IMR-90 (cell line): ENCODE results near the gene SMG1. TPM values are rescaled to one million over a fixed set of nuclear protein-coding genes. Genes with fewer than 3 reads are reported as not detected.

Source experiments
- ATAC-seq: fragments of 200-7000 bp; cut with Tn5 transposase; 2 replicates; pipeline ENCODE4 v1.9.1; 2020; ENCODE audit warnings: low read depth, mild to moderate bottlenecking, moderate library complexity
- BruUV-seq: library from RNA; stranded (reverse); fragments of 400-500 nt; replicated peaks from 2 replicates; lab custom pipeline; 2021; lab: Mats Ljungman, UMichigan
- CTCF ChIA-PET: fragments of 300-600 bp; formaldehyde crosslinking; extraction: SDS; loops from one replicate; lab custom pipeline; 2021; ENCODE audit warnings: antibody characterized with exemption; lab: Yijun Ruan, JAX
- POLR2A ChIA-PET: fragments of 300-600 bp; sonication (Branson Sonifier 250); formaldehyde crosslinking; loops from one replicate; lab custom pipeline; 2022; ENCODE audit warnings: antibody characterized with exemption; ENCODE audit not compliant: unreplicated experiment; lab: Charles Lee
- DNase-seq: peaks from one replicate; pipeline ENCODE4 v3.0.0; 2013
- H2AFZ ChIP-seq: replicated peaks from 2 replicates; pipeline ENCODE3; 2013; ENCODE audit warnings: low read length, mild to moderate bottlenecking; ENCODE audit not compliant: poor library complexity
- H2AK5ac ChIP-seq: 2 replicates; pipeline ENCODE4 v1.6.1; 2013; ENCODE audit warnings: low read depth, low read length, inconsistent platforms
- H2AK9ac ChIP-seq: replicated peaks from 2 replicates; pipeline ENCODE3; 2013; ENCODE audit warnings: mild to moderate bottlenecking, low read depth, low read length, moderate library complexity; ENCODE audit not compliant: poor library complexity
- H2BK120ac ChIP-seq: 2 replicates; pipeline ENCODE4 v1.6.1; 2013; ENCODE audit warnings: low read depth, low read length, inconsistent platforms
- H2BK15ac ChIP-seq: 3 replicates; pipeline ENCODE4 v1.6.1; 2013; ENCODE audit warnings: low read depth, low read length, inconsistent platforms
- H2BK20ac ChIP-seq: 2 replicates; pipeline ENCODE4 v1.6.1; 2013; ENCODE audit warnings: low read depth, mild to moderate bottlenecking, inconsistent platforms, low read length, moderate library complexity
- H2BK5ac ChIP-seq: 2 replicates; pipeline ENCODE4 v1.6.1; 2013; ENCODE audit warnings: mild to moderate bottlenecking, low read depth, low read length, inconsistent platforms; ENCODE audit not compliant: poor library complexity, severe bottlenecking
- H3K14ac ChIP-seq: replicated peaks from 2 replicates; pipeline ENCODE4 v1.6.1; 2013; ENCODE audit warnings: low read depth, low read length, inconsistent platforms
- H3K18ac ChIP-seq: 2 replicates; pipeline ENCODE4 v1.6.1; 2013; ENCODE audit warnings: low read depth, low read length, control low read depth
- H3K23ac ChIP-seq: 2 replicates; pipeline ENCODE4 v1.6.1; 2013; ENCODE audit warnings: low read depth, low read length, inconsistent platforms
- H3K27ac ChIP-seq: 2 replicates; pipeline ENCODE4 v1.5.1; 2013; ENCODE audit warnings: mild to moderate bottlenecking, control low read depth, low read length; ENCODE audit not compliant: insufficient read depth
- H3K27me3 ChIP-seq: 2 replicates; pipeline ENCODE4 v1.6.1; 2013; ENCODE audit warnings: low read length; ENCODE audit not compliant: control insufficient read depth, insufficient read depth
- H3K36me3 ChIP-seq: 2 replicates; pipeline ENCODE4 v1.6.1; 2013; ENCODE audit warnings: low read length, mixed read lengths; ENCODE audit not compliant: control insufficient read depth, insufficient read depth
- H3K4ac ChIP-seq: 2 replicates; pipeline ENCODE4 v1.6.1; 2013; ENCODE audit warnings: low read depth, low read length, inconsistent platforms
- H3K4me1 ChIP-seq: 2 replicates; pipeline ENCODE4 v1.6.1; 2013; ENCODE audit warnings: low read length, mixed read lengths; ENCODE audit not compliant: control insufficient read depth, insufficient read depth
- H3K4me2 ChIP-seq: 2 replicates; pipeline ENCODE4 v1.6.1; 2013; ENCODE audit warnings: low read depth, mild to moderate bottlenecking, control low read depth, low read length, moderate library complexity
- H3K4me3 ChIP-seq: 2 replicates; pipeline ENCODE4 v1.5.1; 2013; ENCODE audit warnings: low read depth, mild to moderate bottlenecking, control low read depth, low read length, moderate library complexity; ENCODE audit not compliant: insufficient read depth
- H3K56ac ChIP-seq: 2 replicates; pipeline ENCODE4 v1.6.1; 2013; ENCODE audit warnings: low read length, inconsistent platforms; ENCODE audit not compliant: insufficient read depth; ENCODE audit errors: extremely low read depth
- H3K79me1 ChIP-seq, 2 experiments: 2 replicates each; pipeline ENCODE4 v1.6.1; 2013; ENCODE audit warnings: low read length in 2 of 2, inconsistent platforms in 1 of 2, low read depth in 1 of 2
- H3K9ac ChIP-seq: 2 replicates; pipeline ENCODE4 v1.6.1; 2013; ENCODE audit warnings: low read depth, low read length, control low read depth
- H3K9me1 ChIP-seq: 2 replicates; pipeline ENCODE4 v1.6.1; 2013; ENCODE audit warnings: low read length, inconsistent platforms; ENCODE audit not compliant: insufficient read depth
- H3K9me3 ChIP-seq: 2 replicates; pipeline ENCODE4 v1.6.1; 2013; ENCODE audit warnings: low read length; ENCODE audit not compliant: control insufficient read depth, insufficient read depth
- H4K20me1 ChIP-seq: 2 replicates; pipeline ENCODE4 v1.6.1; 2013; ENCODE audit warnings: low read length, inconsistent platforms; ENCODE audit not compliant: insufficient read depth
- H4K5ac ChIP-seq: 2 replicates; pipeline ENCODE4 v1.6.1; 2013; ENCODE audit warnings: mild to moderate bottlenecking, low read depth, low read length, control low read depth
- H4K8ac ChIP-seq, 2 experiments: 2 replicates each; pipeline ENCODE4 v1.6.1; 2013; ENCODE audit warnings: low read depth in 2 of 2, low read length in 2 of 2, control low read depth in 1 of 2, inconsistent platforms in 1 of 2
- H4K91ac ChIP-seq: 2 replicates; pipeline ENCODE4 v1.6.1; 2013; ENCODE audit warnings: low read depth, low read length, inconsistent platforms; ENCODE audit not compliant: insufficient read depth
- BHLHE40 ChIP-seq: fragments of 150-350 bp; IDR thresholded peaks from 2 replicates; pipeline ENCODE4 v1.6.1; 2016; ENCODE audit warnings: mild to moderate bottlenecking, low read depth, low read length
- CHD1 ChIP-seq: IDR thresholded peaks from 2 replicates; pipeline ENCODE4 v1.6.1; 2012; ENCODE audit warnings: low read depth, low read length, improper control_type of control experiment
- FOS ChIP-seq: fragments of 150-350 bp; IDR thresholded peaks from 2 replicates; pipeline ENCODE4 v1.6.1; 2016; ENCODE audit warnings: low read depth, low read length
- MAFK ChIP-seq: IDR thresholded peaks from 2 replicates; pipeline ENCODE4 v1.6.1; 2012; ENCODE audit warnings: low read depth, low read length, improper control_type of control experiment
- MXI1 ChIP-seq: IDR thresholded peaks from 2 replicates; pipeline ENCODE4 v1.6.1; 2012; ENCODE audit warnings: low read depth, mild to moderate bottlenecking, low read length, moderate library complexity, borderline replicate concordance
- NFE2L2 ChIP-seq: fragments of 150-350 bp; IDR thresholded peaks from 2 replicates; pipeline ENCODE4 v1.6.1; 2016; ENCODE audit warnings: low read depth, mild to moderate bottlenecking, low read length
- POLR2A ChIP-seq: IDR thresholded peaks from 2 replicates; pipeline ENCODE4 v1.6.1; 2012; ENCODE audit warnings: mild to moderate bottlenecking, low read depth, low read length
- RAD21 ChIP-seq: IDR thresholded peaks from 2 replicates; pipeline ENCODE4 v1.6.1; 2012; ENCODE audit warnings: low read length, improper control_type of control experiment
- RFX5 ChIP-seq: IDR thresholded peaks from 2 replicates; pipeline ENCODE4 v1.8.0; 2012; ENCODE audit warnings: low read depth, mild to moderate bottlenecking, low read length, moderate library complexity
- SMC3 ChIP-seq: fragments of 150-350 bp; IDR thresholded peaks from 2 replicates; pipeline ENCODE4 v1.6.1; 2016; ENCODE audit warnings: low read depth, mild to moderate bottlenecking, antibody characterized with exemption, low read length, moderate library complexity
- WGBS, 2 experiments: methylation state at CpG; one replicate each; pipeline versions ENCODE4 v1.1.5 to v1.1.7; 2013; ENCODE audit warnings: missing lambda C conversion rate in 2 of 2; ENCODE audit not compliant: insufficient read length in 1 of 2; ENCODE audit errors: extremely low coverage in 2 of 2; 5-methylcytosine and 5-hydroxymethylcytosine counted together
- dilution Hi-C: fragments of 300-500 bp; cut with HindIII; formaldehyde crosslinking; loops from one replicate; pipeline ENCODE4 v1.14.3; 2018; ENCODE audit warnings: low sequenced_read_pairs; ENCODE audit not compliant: unreplicated experiment
- in situ Hi-C: fragments of 300-500 bp; cut with MboI; formaldehyde crosslinking; loops from 3 replicates; pipeline ENCODE4 v1.14.3; 2019; ENCODE audit warnings: low sequenced_read_pairs, inconsistent platforms, mixed read lengths
- intact Hi-C: fragments of 100-400 bp; cut with micrococcal nuclease; formaldehyde crosslinking; loops from 2 replicates; pipeline ENCODE4 v1.10.0; 2022
- polyA plus RNA-seq, 3 experiments: library from polyadenylated mRNA; depleted of rRNA; stranded (reverse); fragments of >200 nt; gene quantifications; 2 replicates each; pipeline ENCODE4 v1.2.3, GENCODE V29; 2012; ENCODE audit warnings: low replicate concordance in 1 of 3
- total RNA-seq: library from RNA; depleted of rRNA; stranded (reverse); fragments of >200 nt; gene quantifications from 2 replicates; pipeline ENCODE4 v1.2.3, GENCODE V29; 2012
- TF ChIP-seq, protein P1 (sequence below): conservative IDR thresholded peaks from 2 replicates; pipeline ENCODE4 v1.5.1; 2012; ENCODE audit warnings: mild to moderate bottlenecking, low read depth, low read length, improper control_type of control experiment
- TF ChIP-seq, protein P2 (sequence below): fragments of 150-350 bp; IDR thresholded peaks from 2 replicates; pipeline ENCODE4 v1.6.1; 2016; ENCODE audit warnings: low read depth, mild to moderate bottlenecking, low read length, moderate library complexity, borderline replicate concordance
- TF ChIP-seq, protein P3 (sequence below): fragments of 150-350 bp; IDR thresholded peaks from 2 replicates; pipeline ENCODE4 v1.6.1; 2017; ENCODE audit warnings: mild to moderate bottlenecking, antibody characterized with exemption, low read length, low read depth

The SMG1 gene
- total and polyA plus RNA-seq, 2 of the 4 experiments (the other 2 are of a cell fraction): 13.4 to 53.8 TPM

DNA sequence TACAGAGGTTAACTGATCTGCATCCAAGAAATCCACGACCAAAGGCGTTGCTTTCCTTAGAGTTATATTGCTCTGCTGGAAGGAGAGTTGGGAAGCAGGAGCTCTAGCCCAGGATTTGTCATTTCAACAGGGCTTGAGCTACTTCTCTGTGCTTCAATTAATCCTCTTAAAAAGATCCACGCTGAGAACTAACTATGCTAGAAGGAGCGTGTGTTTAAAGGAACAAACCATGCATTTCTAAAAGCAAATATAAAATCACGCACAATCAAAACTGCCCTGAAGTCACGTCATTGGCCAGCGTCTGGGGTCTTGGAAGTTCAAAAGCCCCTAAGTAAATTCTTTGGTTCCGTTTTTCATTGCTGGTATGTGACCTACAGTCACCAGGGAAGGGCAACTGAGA is 125.9 kb downstream of the SMG1 start:
- in situ Hi-C loops (no loop called here), intact Hi-C loops (loop anchor here (1.0 to 10.0 kb wide), 2 partner anchors 10 to 265 kb away; partner anchors contain the start of genes COQ7 and RPS15A), dilution Hi-C loops (no loop called here)
- Histone ChIP-seq H3K4me1 (peaks cover 2% of the 10 kb centered on the region), H4K5ac (no peak overlapping the region), H2BK15ac (no peak overlapping the region), H3K9me3 (no peaks in the 10 kb centered on the region), H3K4me2 (peak overlapping the region; percentile 92), H2AK9ac (no peak overlapping the region), H3K79me1 (peaks cover 9 to 19% of the 10 kb centered on the region in 2 experiments; a peak in 3 of 4 replicates), H3K36me3 (peaks cover 1% of the 10 kb centered on the region; the same call in 1 of the 2 replicates), H3K27ac (peak overlapping the region; percentile 36; the same call in 1 of the 2 replicates), H3K4me3 (peak overlapping the region; percentile 70), H4K8ac (0 out of 4 replicates have a peak overlapping the region, but pooled peaks of 1 of the 2 experiments have one; percentile 1), H2AFZ (no peak overlapping the region), H3K23ac (peak overlapping the region; percentile 74), H3K9ac (peak overlapping the region; percentile 62), H3K18ac (no peak overlapping the region), H4K20me1 (peaks cover 18% of the 10 kb centered on the region; the same call in 1 of the 2 replicates), H2AK5ac (no peak overlapping the region), H2BK5ac (peak overlapping the region; percentile 2), H3K14ac (peak overlapping the region; percentile 35; the same call in 1 of the 2 replicates), H3K27me3 (no peaks in the 10 kb centered on the region), H4K91ac (no peak overlapping the region), H3K56ac (peak overlapping the region; percentile 77; the same call in 1 of the 2 replicates), H2BK120ac (no peak overlapping the region), H2BK20ac (no peak overlapping the region), H3K9me1 (no peaks in the 10 kb centered on the region), H3K4ac (peak overlapping the region; percentile 64; the same call in 1 of the 2 replicates)
- BruUV-seq: no TSS peak
- ChIA-PET POLR2A (interaction anchor here (0.6 to 1.0 kb wide), 2 partner anchors 10 to 724 kb away, joined by 3 read pairs; no protein-coding TSS in a partner anchor), CTCF (no interaction called here)
- WGBS, 2 experiments: 0% methylated on average over 1 of the region's 8 CpGs; no CpG with 5 or more reads in 1 of the 2 experiments
- no peak for TF ChIP-seq MXI1
- TF ChIP-seq, protein P1, sequence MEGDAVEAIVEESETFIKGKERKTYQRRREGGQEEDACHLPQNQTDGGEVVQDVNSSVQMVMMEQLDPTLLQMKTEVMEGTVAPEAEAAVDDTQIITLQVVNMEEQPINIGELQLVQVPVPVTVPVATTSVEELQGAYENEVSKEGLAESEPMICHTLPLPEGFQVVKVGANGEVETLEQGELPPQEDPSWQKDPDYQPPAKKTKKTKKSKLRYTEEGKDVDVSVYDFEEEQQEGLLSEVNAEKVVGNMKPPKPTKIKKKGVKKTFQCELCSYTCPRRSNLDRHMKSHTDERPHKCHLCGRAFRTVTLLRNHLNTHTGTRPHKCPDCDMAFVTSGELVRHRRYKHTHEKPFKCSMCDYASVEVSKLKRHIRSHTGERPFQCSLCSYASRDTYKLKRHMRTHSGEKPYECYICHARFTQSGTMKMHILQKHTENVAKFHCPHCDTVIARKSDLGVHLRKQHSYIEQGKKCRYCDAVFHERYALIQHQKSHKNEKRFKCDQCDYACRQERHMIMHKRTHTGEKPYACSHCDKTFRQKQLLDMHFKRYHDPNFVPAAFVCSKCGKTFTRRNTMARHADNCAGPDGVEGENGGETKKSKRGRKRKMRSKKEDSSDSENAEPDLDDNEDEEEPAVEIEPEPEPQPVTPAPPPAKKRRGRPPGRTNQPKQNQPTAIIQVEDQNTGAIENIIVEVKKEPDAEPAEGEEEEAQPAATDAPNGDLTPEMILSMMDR: no peak
- TF ChIP-seq RAD21: no peak
- TF ChIP-seq, protein P2, sequence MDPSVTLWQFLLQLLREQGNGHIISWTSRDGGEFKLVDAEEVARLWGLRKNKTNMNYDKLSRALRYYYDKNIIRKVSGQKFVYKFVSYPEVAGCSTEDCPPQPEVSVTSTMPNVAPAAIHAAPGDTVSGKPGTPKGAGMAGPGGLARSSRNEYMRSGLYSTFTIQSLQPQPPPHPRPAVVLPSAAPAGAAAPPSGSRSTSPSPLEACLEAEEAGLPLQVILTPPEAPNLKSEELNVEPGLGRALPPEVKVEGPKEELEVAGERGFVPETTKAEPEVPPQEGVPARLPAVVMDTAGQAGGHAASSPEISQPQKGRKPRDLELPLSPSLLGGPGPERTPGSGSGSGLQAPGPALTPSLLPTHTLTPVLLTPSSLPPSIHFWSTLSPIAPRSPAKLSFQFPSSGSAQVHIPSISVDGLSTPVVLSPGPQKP: no peak
- no peak for TF ChIP-seq CHD1
- TF ChIP-seq FOS: no peak
- TF ChIP-seq POLR2A: no peak
- TF ChIP-seq RFX5: no peak
- TF ChIP-seq SMC3: no peak
- no peak for TF ChIP-seq BHLHE40
- TF ChIP-seq MAFK: no peak
- TF ChIP-seq, protein P3, sequence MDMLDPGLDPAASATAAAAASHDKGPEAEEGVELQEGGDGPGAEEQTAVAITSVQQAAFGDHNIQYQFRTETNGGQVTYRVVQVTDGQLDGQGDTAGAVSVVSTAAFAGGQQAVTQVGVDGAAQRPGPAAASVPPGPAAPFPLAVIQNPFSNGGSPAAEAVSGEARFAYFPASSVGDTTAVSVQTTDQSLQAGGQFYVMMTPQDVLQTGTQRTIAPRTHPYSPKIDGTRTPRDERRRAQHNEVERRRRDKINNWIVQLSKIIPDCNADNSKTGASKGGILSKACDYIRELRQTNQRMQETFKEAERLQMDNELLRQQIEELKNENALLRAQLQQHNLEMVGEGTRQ: no peak
- TF ChIP-seq NFE2L2: no peak
- DNase-seq (no peak), ATAC-seq (no peak)
